A549 (cell line): ENCODE results near the gene LDLRAD4. TPM values are rescaled to one million over a fixed set of nuclear protein-coding genes. Genes with fewer than 3 reads are reported as not detected.

Experiments
- ATAC-seq, 2 experiments: fragments of 200-7000 bp in 1 of 2; fragments of >200 bp in 1 of 2; cut with Nextera tagmentation in 1 of 2; cut with Tn5 transposase in 1 of 2; 3 replicates each; pipeline versions ENCODE4 v1.8.0 to v1.9.1; 2018 to 2020; ENCODE audit warnings: mild to moderate bottlenecking in 1 of 2, moderate library complexity in 1 of 2
- CTCF ChIA-PET: fragments of 300-600 bp; sonication (Branson Sonifier 250); formaldehyde crosslinking; extraction: SDS; loops from one replicate; lab custom pipeline; 2021; ENCODE audit warnings: antibody characterized with exemption, inconsistent platforms; lab: Yijun Ruan, JAX
- POLR2A ChIA-PET: fragments of 350-600 bp; formaldehyde crosslinking; extraction: SDS; loops from one replicate; lab custom pipeline; 2021; ENCODE audit warnings: antibody characterized with exemption, inconsistent platforms; lab: Yijun Ruan, JAX
- DNase-seq, 2 experiments: peaks; one replicate each; pipeline versions ENCODE4 v3.0.0 to v3.0.0-alpha.2; 2011 to 2016; ENCODE audit warnings: low read depth in 1 of 2, low spot score in 1 of 2
- FAIRE-seq: peaks from 2 replicates; lab custom pipeline; 2011; peaks lifted over from hg19 to GRCh38; lab: Jason Lieb, UNC
- H3K27ac ChIP-seq, 2 experiments: fragments of >200 bp; sonication (Bioruptor Twin); formaldehyde crosslinking; 3 replicates each; pipeline ENCODE4 v1.5.1; 2016 to 2017
- H3K4me1 ChIP-seq: fragments of >200 bp; sonication (Bioruptor Twin); formaldehyde crosslinking; 3 replicates; pipeline ENCODE4 v1.6.1; 2016
- H3K4me2 ChIP-seq: fragments of >200 bp; sonication (Bioruptor Twin); formaldehyde crosslinking; 3 replicates; pipeline ENCODE4 v1.6.1; 2016
- H3K4me3 ChIP-seq: fragments of >200 bp; sonication (Bioruptor Twin); formaldehyde crosslinking; 3 replicates; pipeline ENCODE4 v1.5.1; 2016
- H3K9me3 ChIP-seq: fragments of >200 bp; sonication (Bioruptor Twin); formaldehyde crosslinking; 3 replicates; pipeline ENCODE4 v1.6.1; 2016
- BHLHE40 ChIP-seq: IDR thresholded peaks from 2 replicates; pipeline ENCODE4 v1.6.1; 2012; ENCODE audit warnings: low read depth, low read length, inconsistent platforms
- CBX2 ChIP-seq: fragments of 200-600 bp; sonication (generic); IDR thresholded peaks from 2 replicates; pipeline ENCODE4 v1.6.1; 2016; ENCODE audit warnings: low read depth, mild to moderate bottlenecking, borderline replicate concordance
- CBX8 ChIP-seq: fragments of 200-600 bp; sonication (generic); IDR thresholded peaks from 2 replicates; pipeline ENCODE4 v1.6.1; 2016
- CEBPB ChIP-seq, 2 experiments: fragments of >200 bp in 1 of 2; sonication (Bioruptor Twin) in 1 of 2; formaldehyde crosslinking in 1 of 2; IDR thresholded peaks; 2 replicates each; pipeline ENCODE4 v1.6.1; 2012 to 2016
- CHD2 ChIP-seq: fragments of 150-350 bp; IDR thresholded peaks from 2 replicates; pipeline ENCODE4 v1.6.1; 2014; ENCODE audit warnings: low read length; ENCODE audit not compliant: partially characterized antibody
- CTCF ChIP-seq: fragments of >200 bp; sonication (Bioruptor Twin); formaldehyde crosslinking; IDR thresholded peaks from 3 replicates; pipeline ENCODE4 v1.5.1; 2016
- EHF ChIP-seq: fragments of 250-450 bp; sonication (Bioruptor Pico); IDR thresholded peaks from 2 replicates; pipeline ENCODE4 v1.5.0; 2020; ENCODE audit warnings: mild to moderate bottlenecking
- EHMT2 ChIP-seq: fragments of 200-600 bp; sonication (generic); IDR thresholded peaks from 2 replicates; pipeline ENCODE4 v1.6.1; 2016; ENCODE audit warnings: antibody characterized with exemption, low read depth, mild to moderate bottlenecking, moderate library complexity
- EP300 ChIP-seq, 2 experiments: fragments of >200 bp; sonication (Bioruptor Twin); formaldehyde crosslinking; IDR thresholded peaks; 2 replicates in 1 of 2; 3 replicates in 1 of 2; pipeline ENCODE4 v1.6.1; 2016 to 2017
- ESRRA ChIP-seq: fragments of 150-350 bp; IDR thresholded peaks from 2 replicates; pipeline ENCODE4 v1.6.1; 2014; ENCODE audit warnings: mild to moderate bottlenecking, low read length, borderline replicate concordance
- FOSB ChIP-seq: fragments of 250-450 bp; sonication (Bioruptor Pico); IDR thresholded peaks from 2 replicates; pipeline ENCODE4 v1.5.0; 2020; ENCODE audit warnings: mild to moderate bottlenecking, moderate library complexity
- HEYL ChIP-seq: fragments of 250-450 bp; sonication (Bioruptor Pico); IDR thresholded peaks from 2 replicates; pipeline ENCODE4 v1.8.0; 2021; ENCODE audit warnings: mild to moderate bottlenecking, moderate library complexity
- HOXA7 ChIP-seq: fragments of 250-450 bp; sonication (Bioruptor Pico); IDR thresholded peaks from 2 replicates; pipeline ENCODE4 v1.5.0; 2020; ENCODE audit warnings: mild to moderate bottlenecking, moderate library complexity
- HOXB13 ChIP-seq: fragments of 250-450 bp; sonication (Bioruptor Pico); IDR thresholded peaks from 2 replicates; pipeline ENCODE4 v1.5.0; 2020; ENCODE audit warnings: low read depth, mild to moderate bottlenecking, moderate library complexity
- JUN ChIP-seq, 2 experiments: fragments of >200 bp; sonication (Bioruptor Twin); formaldehyde crosslinking; IDR thresholded peaks; 2 replicates in 1 of 2; 3 replicates in 1 of 2; pipeline ENCODE4 v1.6.1; 2016 to 2017
- KDM5A ChIP-seq: fragments of 200-600 bp; sonication (generic); IDR thresholded peaks from 2 replicates; pipeline ENCODE4 v1.6.1; 2016; ENCODE audit warnings: antibody characterized with exemption, mild to moderate bottlenecking
- MYC ChIP-seq: IDR thresholded peaks from 2 replicates; pipeline ENCODE4 v1.6.1; 2012; ENCODE audit warnings: mild to moderate bottlenecking, inconsistent platforms, low read length, improper control_type of control experiment, borderline replicate concordance
- PHF8 ChIP-seq: fragments of 200-600 bp; sonication (generic); IDR thresholded peaks from 2 replicates; pipeline ENCODE4 v1.6.1; 2016; ENCODE audit warnings: low read depth, mild to moderate bottlenecking, antibody characterized with exemption, moderate library complexity, borderline replicate concordance
- POLR2AphosphoS2 ChIP-seq: conservative IDR thresholded peaks from 2 replicates; pipeline ENCODE4 v1.6.1; 2012; ENCODE audit warnings: low read length, improper control_type of control experiment, inconsistent platforms
- RAD21 ChIP-seq, 2 experiments: fragments of >200 bp in 1 of 2; sonication (Bioruptor Twin) in 1 of 2; formaldehyde crosslinking in 1 of 2; IDR thresholded peaks in 1 of 2; conservative IDR thresholded peaks in 1 of 2; 2 replicates in 1 of 2; 3 replicates in 1 of 2; pipeline ENCODE4 v1.6.1; 2012 to 2018; ENCODE audit warnings: inconsistent platforms in 1 of 2
- RCOR1 ChIP-seq: fragments of 150-350 bp; IDR thresholded peaks from 2 replicates; pipeline ENCODE4 v1.6.1; 2014; ENCODE audit warnings: antibody characterized with exemption, low read length, low read depth
- RNF2 ChIP-seq: fragments of 200-600 bp; sonication (generic); IDR thresholded peaks from 2 replicates; pipeline ENCODE4 v1.6.1; 2016; ENCODE audit warnings: low read depth, mild to moderate bottlenecking, antibody characterized with exemption, moderate library complexity, borderline replicate concordance
- SMC3 ChIP-seq: fragments of >200 bp; sonication (Bioruptor Twin); formaldehyde crosslinking; IDR thresholded peaks from 3 replicates; pipeline ENCODE4 v1.6.1; 2018; ENCODE audit warnings: inconsistent platforms
- TFCP2L1 ChIP-seq: fragments of 250-450 bp; sonication (Bioruptor Pico); IDR thresholded peaks from 2 replicates; pipeline ENCODE4 v1.5.0; 2021; ENCODE audit warnings: mild to moderate bottlenecking
- TP53 ChIP-seq: fragments of 250-450 bp; sonication (Bioruptor Pico); IDR thresholded peaks from 2 replicates; pipeline ENCODE4 v1.5.0; 2021; ENCODE audit warnings: mild to moderate bottlenecking, moderate library complexity
- ZC3H11A ChIP-seq: fragments of 450-650 bp; IDR thresholded peaks from 2 replicates; pipeline ENCODE4 v1.6.1; 2014; ENCODE audit warnings: antibody characterized with exemption, mild to moderate bottlenecking
- WGBS: methylation state at CpG from one replicate; pipeline ENCODE4 v1.1.6; 2017; ENCODE audit errors: missing lambda C conversion rate; 5-methylcytosine and 5-hydroxymethylcytosine counted together
- polyA plus RNA-seq, 4 experiments: library from polyadenylated mRNA; depleted of rRNA in 3 of 4; stranded (reverse); fragments of >200 nt; fragmentation: RNase III in 1 of 4; extraction: RNeasy Plus Mini Kit Qiagen cat#74134 plus additional on column Dnase treatment in 1 of 4; gene quantifications; 2 replicates in 3 of 4; 3 replicates in 1 of 4; pipeline ENCODE4 v1.2.3, GENCODE V29; 2011 to 2017
- TF ChIP-seq, protein P1 (sequence below): IDR thresholded peaks from 2 replicates; pipeline ENCODE4 v1.6.1; 2012; ENCODE audit warnings: low read depth, borderline replicate concordance
- TF ChIP-seq, protein P2 (sequence below): fragments of >200 bp; sonication (Bioruptor Twin); formaldehyde crosslinking; IDR thresholded peaks from 3 replicates; pipeline ENCODE4 v1.6.1; 2016
- TF ChIP-seq, protein P3 (sequence below): fragments of >200 bp; sonication (Bioruptor Twin); formaldehyde crosslinking; IDR thresholded peaks from 2 replicates; pipeline ENCODE4 v1.6.1; 2016
- TF ChIP-seq, protein P4 (sequence below): fragments of 450-650 bp; IDR thresholded peaks from 2 replicates; pipeline ENCODE4 v1.6.1; 2014; ENCODE audit warnings: antibody characterized with exemption

Gene LDLRAD4
- polyA plus RNA-seq, 2 of the 4 experiments (the other 2 are of a cell fraction), result 5.2 to 7.6 TPM

DNA sequence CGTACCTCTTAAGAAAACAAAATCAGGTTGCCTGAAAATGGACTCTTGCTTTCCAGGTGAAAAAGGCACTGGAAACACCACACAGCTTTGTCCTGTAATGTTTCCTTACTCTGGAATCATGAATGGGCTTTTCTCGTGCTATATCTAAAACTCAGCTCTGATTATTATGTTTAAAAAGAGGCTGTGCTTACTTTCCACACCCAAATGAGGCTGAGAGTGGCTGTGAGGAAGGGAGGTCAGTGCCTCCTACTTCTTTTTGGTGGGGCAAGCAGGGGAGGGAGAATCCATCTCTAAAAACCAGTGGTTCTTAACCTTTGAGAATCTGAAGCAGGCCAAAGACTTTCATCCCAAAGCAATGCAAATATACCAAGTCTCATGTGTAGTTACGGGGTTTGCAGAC lies 359.2 kb downstream of the LDLRAD4 start:
- Histone ChIP-seq H3K4me3 (no peak overlapping the region), H3K4me1 (no peaks in the 10 kb centered on the region), H3K9me3 (no peaks in the 10 kb centered on the region), H3K27ac (no peak overlapping the region), H3K4me2 (no peak overlapping the region)
- ATAC-seq, result no peak
- DNase-seq, result no peak
- no peak for FAIRE-seq
- WGBS, result 66% methylated on average over 3 of the region's 3 CpGs
- CTCF ChIA-PET, result interaction anchor here (1.3 kb wide), 1 partner anchor 20 kb away, joined by 6 read pairs; no protein-coding TSS in a partner anchor
- TF ChIP-seq HOXA7 (CRISPR knock-in tag) (no peak), POLR2AphosphoS2 (no peak), TP53 (no peak), ESRRA (no peak), HEYL (no peak), SMC3 (no peak), EHMT2 (no peak), EHF (CRISPR knock-in tag) (no peak), CBX8 (no peak), RCOR1 (no peak)
- POLR2A ChIA-PET, result no interaction called here

DNA sequence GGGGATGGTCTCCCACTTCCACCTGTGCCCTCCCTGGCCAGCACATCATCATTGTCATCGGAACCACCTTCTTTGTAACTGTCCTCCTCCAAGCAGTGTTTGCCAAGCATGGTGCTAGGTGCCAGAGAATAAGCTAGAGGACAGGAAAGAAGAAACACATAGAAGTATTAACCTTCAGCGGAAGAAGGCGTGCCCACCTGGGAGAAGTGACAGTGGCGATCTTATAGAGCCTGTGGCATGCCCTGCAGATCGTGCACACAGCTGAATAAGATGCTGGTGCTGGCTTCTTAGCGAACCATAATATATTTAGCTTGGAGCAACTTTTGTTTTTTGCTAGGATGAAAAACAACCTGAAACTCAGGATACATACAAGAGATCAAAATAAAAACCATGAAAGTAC lies 359.8 kb downstream of the LDLRAD4 start:
- H3K27ac ChIP-seq, result no peak overlapping the region
- POLR2A ChIA-PET, result no interaction called here
- FAIRE-seq (no peak), ATAC-seq (no peak), DNase-seq (no peak)
- no peak overlapping the region for H3K4me2 ChIP-seq
- no peak overlapping the region for H3K4me3 ChIP-seq
- H3K4me1 ChIP-seq, result no peaks in the 10 kb centered on the region
- TF ChIP-seq SMC3 (no peak), BHLHE40 (no peak), JUN (IDR thresholded peaks at IDR 0.05) (no peak), KDM5A (no peak), CHD2 (no peak)
- TF ChIP-seq, protein P1, sequence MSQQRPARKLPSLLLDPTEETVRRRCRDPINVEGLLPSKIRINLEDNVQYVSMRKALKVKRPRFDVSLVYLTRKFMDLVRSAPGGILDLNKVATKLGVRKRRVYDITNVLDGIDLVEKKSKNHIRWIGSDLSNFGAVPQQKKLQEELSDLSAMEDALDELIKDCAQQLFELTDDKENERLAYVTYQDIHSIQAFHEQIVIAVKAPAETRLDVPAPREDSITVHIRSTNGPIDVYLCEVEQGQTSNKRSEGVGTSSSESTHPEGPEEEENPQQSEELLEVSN, result no peak
- WGBS, result 74% methylated on average over 6 of the region's 6 CpGs
- no peaks in the 10 kb centered on the region for H3K9me3 ChIP-seq
- CTCF ChIA-PET, result no interaction called here

GRCh38 chr18:13579874-13580273 lies 361.3 kb downstream of the LDLRAD4 start:
- WGBS, result 70% methylated on average over 3 of the region's 3 CpGs
- H3K4me2 ChIP-seq, result no peak overlapping the region
- POLR2A ChIA-PET, result no interaction called here
- no peak overlapping the region for H3K27ac ChIP-seq
- FAIRE-seq, result no peak
- CTCF ChIA-PET, result no interaction called here
- TF ChIP-seq RAD21 (conservative IDR thresholded peaks at IDR 0.05 in 1 of 2, IDR thresholded peaks at IDR 0.05 in 1 of 2), result no peak
- TF ChIP-seq KDM5A, result no peak
- TF ChIP-seq SMC3, result no peak
- TF ChIP-seq, protein P2, sequence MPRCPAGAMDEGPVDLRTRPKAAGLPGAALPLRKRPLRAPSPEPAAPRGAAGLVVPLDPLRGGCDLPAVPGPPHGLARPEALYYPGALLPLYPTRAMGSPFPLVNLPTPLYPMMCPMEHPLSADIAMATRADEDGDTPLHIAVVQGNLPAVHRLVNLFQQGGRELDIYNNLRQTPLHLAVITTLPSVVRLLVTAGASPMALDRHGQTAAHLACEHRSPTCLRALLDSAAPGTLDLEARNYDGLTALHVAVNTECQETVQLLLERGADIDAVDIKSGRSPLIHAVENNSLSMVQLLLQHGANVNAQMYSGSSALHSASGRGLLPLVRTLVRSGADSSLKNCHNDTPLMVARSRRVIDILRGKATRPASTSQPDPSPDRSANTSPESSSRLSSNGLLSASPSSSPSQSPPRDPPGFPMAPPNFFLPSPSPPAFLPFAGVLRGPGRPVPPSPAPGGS, result no peak
- no peak for TF ChIP-seq CEBPB (IDR thresholded peaks at IDR 0.05)
- TF ChIP-seq RCOR1, result no peak
- TF ChIP-seq PHF8, result no peak
- TF ChIP-seq, all 56 proteins: peak for 0
- ATAC-seq (no peak), DNase-seq (no peak)
- no peak overlapping the region for H3K4me3 ChIP-seq
- no peaks in the 10 kb centered on the region for H3K9me3 ChIP-seq
- H3K4me1 ChIP-seq, result no peaks in the 10 kb centered on the region

DNA sequence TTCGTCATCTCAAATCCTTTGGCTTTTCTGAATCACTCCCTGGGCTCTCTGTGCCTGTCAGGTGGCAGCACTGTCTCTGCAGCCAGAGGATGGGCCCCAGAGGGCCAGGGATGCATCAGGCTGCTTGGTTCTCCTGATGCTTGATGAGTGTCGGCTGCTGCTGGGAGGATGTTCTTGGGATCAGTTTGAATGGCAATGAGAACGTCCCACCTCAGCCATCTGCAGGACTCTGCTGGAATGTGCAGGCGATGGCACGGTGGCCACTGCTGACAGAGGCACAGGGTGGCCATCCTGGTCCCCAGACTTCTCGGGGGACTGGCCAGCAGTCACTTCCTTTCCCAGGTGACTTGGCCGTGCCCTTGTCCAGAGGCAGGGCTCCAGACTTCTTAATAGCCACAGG lies 361.8 kb downstream of the LDLRAD4 start:
- no peak for ATAC-seq
- ChIA-PET CTCF (no interaction called here), POLR2A (no interaction called here)
- Histone ChIP-seq H3K4me1 (no peaks in the 10 kb centered on the region), H3K9me3 (no peaks in the 10 kb centered on the region), H3K4me2 (no peak overlapping the region), H3K4me3 (no peak overlapping the region), H3K27ac (no peak overlapping the region)
- WGBS, result 61% methylated on average over 3 of the region's 7 CpGs
- DNase-seq, result no peak
- no peak for FAIRE-seq
- TF ChIP-seq EP300 (IDR thresholded peaks at IDR 0.05), result no peak
- no peak for TF ChIP-seq FOSB
- TF ChIP-seq CTCF, result no peak
- no peak for TF ChIP-seq ZC3H11A
- TF ChIP-seq, protein P3, sequence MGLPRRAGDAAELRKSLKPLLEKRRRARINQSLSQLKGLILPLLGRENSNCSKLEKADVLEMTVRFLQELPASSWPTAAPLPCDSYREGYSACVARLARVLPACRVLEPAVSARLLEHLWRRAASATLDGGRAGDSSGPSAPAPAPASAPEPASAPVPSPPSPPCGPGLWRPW, result no peak
- no peak for TF ChIP-seq HOXB13
- TF ChIP-seq, protein P4, sequence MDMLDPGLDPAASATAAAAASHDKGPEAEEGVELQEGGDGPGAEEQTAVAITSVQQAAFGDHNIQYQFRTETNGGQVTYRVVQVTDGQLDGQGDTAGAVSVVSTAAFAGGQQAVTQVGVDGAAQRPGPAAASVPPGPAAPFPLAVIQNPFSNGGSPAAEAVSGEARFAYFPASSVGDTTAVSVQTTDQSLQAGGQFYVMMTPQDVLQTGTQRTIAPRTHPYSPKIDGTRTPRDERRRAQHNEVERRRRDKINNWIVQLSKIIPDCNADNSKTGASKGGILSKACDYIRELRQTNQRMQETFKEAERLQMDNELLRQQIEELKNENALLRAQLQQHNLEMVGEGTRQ, result no peak
- TF ChIP-seq CBX2, result no peak
- TF ChIP-seq TFCP2L1 (CRISPR knock-in tag), result no peak
- TF ChIP-seq MYC, result no peak
- TF ChIP-seq RNF2, result no peak
